ENCODE results near the gene IGFBP2.

DNA sequence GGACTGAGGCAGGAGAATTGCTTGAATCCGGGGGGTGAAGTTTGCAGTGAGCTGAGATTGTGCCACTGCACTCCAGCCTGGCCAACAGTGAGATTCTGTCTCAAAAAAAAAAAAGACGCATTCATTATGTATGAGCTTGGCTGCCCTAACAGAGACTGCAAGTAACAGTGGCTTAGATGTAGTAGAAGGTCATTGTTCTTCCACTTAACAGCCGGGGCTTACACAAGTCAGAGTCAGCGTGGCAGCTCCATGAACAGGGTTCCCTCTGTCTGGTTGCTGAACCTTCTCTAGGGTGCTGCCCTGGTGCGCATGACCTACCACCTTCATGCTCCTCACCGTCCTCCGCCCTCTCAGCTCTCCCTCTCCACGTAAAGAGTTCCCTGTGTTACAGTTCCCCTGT lies 49.1 kb upstream of the IGFBP2 start:
- TF ChIP-seq EZH2 (IDR thresholded peaks at IDR 0.05) (no peak), POLR2AphosphoS5 (IDR thresholded peaks at IDR 0.05; ENCODE audit: borderline replicate concordance, low read depth, low read length) (no peak), FOXP2 (optimal IDR thresholded peaks at IDR 0.05; ENCODE audit: control extremely low read depth, extremely low read length, insufficient read depth) (no peak)

Measured in SK-N-MC (cell line).